Esophagus mucosa (tissue), 1 donor: Measurements from ENCODE around the gene XXYLT1. TPM values are rescaled to one million over a fixed set of nuclear protein-coding genes. Genes with fewer than 3 reads are reported as not detected.
"Not testable (repeated sequence)": the region's sequence is repeated elsewhere in the genome, so short reads cannot be mapped to it uniquely, and the experiment has no call there.

Experiments used
- ATAC-seq: fragments of 200-7000 bp; cut with Tn5 transposase; one replicate; pipeline ENCODE4 v1.9.1; 2020
- total RNA-seq: library from RNA; stranded (reverse); gene quantifications from one replicate; pipeline ENCODE4 v1.2.4, GENCODE V29; 2023
- donor health status: DM: yes; HTN: yes; CAD: no.

XXYLT1 gene
- total RNA-seq, 1 donor from 2014 or later, result 12.7 TPM

DNA sequence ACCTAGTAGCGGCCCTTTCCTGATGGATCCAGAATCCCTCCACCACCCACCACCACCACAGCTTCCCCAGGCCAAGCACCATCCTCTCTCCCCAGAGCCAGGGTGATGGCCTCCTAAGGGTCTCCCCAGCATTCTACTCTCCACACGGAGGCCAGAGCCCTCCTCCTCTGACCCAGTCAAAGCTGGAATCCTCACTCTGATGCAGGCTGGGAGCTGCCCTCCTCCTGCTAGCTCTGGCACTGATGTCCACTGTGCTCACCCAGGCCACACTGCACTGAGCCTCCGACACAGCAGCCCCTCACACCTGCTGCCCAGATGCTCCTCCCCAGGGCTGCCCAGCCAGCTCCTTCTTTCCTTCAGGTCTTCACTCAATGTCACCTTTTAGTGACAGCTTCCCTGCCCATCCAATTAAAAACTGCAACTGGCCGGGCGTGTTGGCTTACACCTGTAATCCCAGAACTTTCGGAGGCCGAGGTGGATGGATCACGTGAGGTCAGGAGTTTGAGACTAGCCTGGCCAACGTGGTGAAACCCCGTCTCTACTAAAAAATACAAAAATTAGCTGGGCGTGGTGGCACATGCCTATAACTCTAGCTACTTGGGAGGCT lies 21.0 kb downstream of the XXYLT1 start:
- no peak for ATAC-seq

GRCh38 chr3:195249057-195249770 lies 21.7 kb downstream of the XXYLT1 start:
- peak; percentile 56 for ATAC-seq

DNA sequence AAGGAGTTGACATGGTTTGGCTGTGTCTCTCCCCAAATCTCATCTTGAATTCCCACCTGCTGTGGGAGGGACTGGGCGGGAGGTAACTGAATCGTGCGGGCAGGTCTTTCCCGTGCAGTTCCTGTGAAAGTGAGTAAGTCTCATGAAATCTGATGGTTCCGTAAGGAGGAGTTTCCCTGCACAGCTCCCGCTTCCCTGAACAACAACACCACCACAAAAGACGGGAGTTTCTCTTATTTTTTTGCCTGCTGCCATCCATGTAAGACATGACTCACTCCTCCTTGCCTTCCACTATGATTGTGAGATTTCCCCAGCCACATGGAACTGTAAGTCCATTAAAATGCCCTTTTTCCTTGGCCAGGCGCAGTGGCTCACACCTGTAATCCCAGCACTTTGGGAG lies 22.7 kb downstream of the XXYLT1 start:
- ATAC-seq, result no peak

DNA sequence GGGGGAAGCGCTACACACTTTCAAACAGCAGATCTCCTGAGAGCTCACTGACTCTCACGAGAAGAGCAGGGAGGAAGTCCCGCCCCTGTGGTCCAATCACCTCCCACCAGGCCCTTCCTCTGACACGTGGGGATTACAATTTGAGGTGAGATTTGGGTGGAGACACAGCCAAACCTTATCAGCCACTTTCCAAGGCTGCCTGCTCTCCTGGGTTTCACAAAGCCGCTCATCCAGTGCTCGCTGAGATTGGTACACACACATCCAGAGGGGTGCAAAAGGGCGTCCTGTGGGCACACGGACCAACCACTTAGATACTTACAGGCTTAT lies 23.1 kb downstream of the XXYLT1 start:
- ATAC-seq, result no peak

GRCh38 chr3:195247086-195247862 lies 23.7 kb downstream of the XXYLT1 start:
- no peak for ATAC-seq

DNA sequence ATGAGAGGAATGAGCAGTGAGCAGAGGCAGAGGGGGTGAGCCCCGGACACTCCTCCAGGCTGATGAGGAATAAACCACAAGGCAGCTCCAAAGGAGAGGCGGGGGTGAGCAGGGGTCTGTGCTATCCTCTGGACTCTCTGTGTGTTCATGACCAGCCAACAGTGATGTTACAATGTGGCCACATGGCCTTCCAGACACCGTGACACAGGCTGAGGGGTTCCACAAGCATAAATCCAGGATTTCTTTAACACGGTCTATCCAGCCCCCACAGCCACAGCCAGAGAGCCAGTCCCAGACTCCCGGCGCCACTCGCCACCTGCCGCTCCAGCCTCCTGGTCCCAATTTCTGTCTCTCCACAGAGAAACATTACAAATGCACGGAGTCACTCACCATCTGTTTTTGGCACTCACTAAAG lies 24.4 kb downstream of the XXYLT1 start:
- no peak for ATAC-seq

GRCh38 chr3:195245531-195245951 lies 25.4 kb downstream of the XXYLT1 start:
- ATAC-seq, result no peak

DNA sequence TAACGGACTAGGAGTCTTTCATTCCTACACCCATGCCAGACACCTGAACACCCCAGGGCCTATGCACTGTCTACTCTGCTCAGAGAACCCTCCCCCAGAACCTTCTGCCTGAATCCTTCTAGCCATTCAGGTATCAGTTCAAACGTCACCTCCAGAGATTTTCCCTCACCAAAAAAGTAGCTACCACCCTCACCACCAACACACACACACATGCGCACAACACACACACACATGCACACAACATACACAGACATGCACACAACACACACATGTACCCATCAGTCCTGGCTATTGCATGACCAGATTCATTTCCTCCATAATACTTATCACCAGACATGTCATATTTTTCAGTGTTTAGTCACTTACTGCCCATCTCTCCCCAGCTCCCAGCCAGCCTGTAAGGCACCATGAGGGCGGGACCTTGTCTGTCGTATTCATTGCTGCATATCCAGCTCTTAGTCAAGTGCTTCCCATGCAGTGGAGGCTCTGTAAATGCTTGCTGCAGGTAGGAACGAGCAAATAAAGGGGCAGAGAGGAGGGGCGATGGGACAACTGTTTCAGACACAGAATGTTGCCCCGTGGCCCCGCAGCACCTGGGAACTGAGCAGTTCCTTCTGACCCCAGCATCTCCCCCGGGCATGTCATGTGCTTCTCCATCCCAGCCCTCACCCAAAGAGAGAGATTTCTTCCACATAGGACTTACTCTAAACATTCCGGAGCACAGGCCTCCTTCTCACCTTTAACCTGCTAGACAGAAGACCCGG lies 29.2 kb downstream of the XXYLT1 start:
- no peak for ATAC-seq

GRCh38 chr3:195240939-195241338 lies 30.0 kb downstream of the XXYLT1 start:
- peak; percentile 25 for ATAC-seq

DNA sequence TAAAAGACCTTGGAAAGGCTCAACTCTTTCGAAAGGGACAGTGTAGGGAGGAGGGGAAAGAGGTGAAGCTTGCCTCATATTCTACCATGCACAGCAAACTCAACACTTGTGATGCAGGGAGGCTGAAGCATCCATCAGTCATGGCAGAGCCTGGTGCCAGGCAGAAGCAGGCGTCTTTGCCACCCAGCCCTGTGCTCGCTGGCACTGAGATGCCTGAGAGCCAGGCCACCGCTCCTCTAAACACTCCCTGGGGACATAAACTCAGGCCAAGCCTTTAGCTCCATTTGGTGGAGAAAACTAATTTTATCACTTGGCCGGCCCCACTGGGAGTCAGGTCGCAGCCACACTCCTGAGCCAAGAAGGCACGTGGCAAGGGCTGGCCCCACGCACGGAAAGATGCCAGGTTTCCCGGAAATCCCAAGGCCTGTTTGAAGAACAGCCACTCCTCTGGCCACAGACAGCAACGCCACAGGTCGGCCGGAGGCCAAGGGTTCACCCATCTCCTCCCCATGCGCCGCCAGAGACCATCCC lies 30.7 kb downstream of the XXYLT1 start:
- ATAC-seq, result no peak

GRCh38 chr3:195239121-195239520 lies 31.8 kb downstream of the XXYLT1 start:
- no peak for ATAC-seq

- no peak for ATAC-seq
These were observed 32.3 kb downstream of the XXYLT1 start for GRCh38 chr3:195238586-195239118.

GRCh38 chr3:195238081-195238571 lies 32.8 kb downstream of the XXYLT1 start:
- peak; percentile 27 for ATAC-seq

DNA sequence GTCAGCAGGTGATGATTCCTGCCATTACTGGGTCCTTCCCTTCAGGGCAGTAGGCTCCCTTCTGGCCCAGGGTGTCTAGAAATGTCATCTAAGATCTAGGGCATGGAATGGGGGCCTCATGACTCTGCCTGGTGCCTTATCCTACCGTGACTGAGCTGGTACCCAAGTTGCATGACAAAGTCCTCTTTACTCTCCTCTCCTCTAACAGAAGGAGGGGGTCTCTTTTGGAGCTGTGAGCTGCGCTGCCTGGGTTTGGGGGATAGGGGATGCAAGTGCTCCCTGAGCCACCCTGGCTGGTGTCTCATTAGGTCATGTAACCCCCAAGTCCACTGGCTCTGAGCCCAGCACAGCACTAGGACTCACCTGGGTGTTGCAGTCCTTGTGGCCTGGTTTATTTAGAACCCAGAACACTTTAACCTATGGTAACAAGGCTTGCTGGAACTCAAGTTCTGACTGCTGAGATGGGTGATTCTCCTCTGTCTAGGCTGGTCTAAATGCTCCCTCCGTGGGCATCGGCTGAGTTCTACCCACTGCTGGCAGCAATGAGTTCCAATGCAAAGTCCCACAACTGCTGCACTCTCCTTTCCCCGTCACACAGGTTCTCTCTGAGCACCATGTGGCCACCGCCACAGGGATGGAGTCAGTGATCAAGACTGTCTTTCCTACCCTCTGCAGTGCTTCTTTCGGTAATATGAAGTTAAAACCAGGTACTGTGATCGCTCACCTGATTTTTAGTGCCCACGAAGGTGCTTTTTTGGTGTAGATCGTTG lies 34.0 kb downstream of the XXYLT1 start:
- ATAC-seq, result no peak

DNA sequence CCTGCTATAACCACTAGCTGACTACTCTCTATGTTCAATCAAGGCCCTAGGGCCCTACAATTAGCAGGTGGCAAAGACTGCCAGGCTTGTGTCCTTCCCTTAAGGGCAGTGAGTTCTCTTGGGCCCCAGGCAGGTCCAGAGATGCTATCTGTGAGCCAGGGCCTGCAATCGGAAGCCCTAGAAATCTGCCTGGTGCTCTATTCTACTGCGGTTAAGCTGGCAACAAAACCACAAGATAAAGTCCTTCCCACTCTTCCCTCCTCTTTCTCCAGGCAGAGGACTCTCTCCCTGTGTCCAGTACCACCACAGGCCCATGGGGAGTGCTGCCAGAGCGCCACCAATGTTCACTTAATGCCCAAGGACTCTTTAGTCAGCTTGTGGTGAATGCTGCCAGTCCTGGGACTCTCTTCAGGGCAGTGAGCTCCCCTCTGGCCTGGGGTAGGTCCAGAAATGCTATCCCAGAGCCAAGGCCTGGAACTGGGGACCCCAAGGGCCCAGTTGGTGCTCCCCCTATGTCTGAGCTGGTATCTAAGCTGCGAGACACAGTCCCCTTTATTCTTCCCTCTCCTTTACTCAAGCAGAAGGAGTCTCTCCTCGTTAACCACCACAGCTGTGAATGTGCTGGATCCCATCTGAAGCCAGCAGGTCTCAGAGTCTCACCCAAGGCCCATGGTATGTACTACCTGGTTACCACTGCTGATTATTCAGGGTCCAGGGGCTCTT lies 34.7 kb downstream of the XXYLT1 start:
- no peak for ATAC-seq

DNA sequence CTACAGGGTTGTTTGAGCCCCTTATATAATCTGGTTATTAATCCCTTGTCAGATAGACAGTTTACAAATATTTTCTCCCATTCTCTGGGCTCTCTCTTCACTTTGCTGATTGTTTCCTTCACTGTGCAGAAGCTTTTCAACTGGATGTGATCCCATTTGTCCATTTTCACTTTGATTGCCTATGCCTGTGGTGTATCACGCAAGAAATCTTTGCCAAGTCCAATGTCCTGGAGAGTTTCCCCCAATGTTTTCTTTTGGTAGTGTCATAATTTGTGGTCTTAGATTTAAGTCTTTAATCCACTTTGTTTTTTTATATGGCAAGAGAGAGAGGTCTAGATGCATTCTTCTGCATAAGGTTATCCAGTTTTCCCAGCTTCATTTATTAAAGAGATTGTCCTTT lies 40.7 kb downstream of the XXYLT1 start:
- no peak for ATAC-seq

- ATAC-seq, result not testable (repeated sequence)
These were observed 42.1 kb downstream of the XXYLT1 start for GRCh38 chr3:195228886-195229285.

- ATAC-seq, result peak; percentile 57
These were observed 43.1 kb downstream of the XXYLT1 start for GRCh38 chr3:195227871-195228270.

DNA sequence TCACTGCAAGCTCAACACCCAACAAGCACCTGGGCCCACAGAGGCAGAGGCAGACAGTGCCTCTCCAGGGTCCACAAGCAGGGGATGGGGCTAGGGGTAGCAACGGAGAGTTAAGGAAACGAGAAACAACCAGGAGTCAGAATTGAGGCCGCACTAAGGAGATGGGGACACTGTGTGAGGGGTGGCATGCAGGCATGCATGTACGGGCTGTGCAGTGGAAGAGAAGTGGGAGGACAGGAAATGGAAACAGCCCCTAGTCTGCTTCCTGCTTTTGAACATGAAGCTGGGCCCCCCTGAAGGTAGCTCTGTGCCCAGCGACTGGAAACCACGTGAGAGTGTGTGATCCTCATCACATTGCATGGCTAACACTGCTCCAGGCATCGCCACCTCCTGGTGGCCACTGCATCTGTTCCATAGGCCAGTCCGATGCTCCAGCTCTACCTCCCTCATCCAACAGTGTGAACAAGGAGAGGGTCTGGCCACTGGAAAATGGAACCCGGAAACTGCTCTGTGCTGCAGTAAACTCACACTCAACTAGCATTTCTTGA lies 44.0 kb downstream of the XXYLT1 start:
- ATAC-seq, result peak; percentile 59

GRCh38 chr3:195226445-195226844 lies 44.5 kb downstream of the XXYLT1 start:
- ATAC-seq, result no peak
